HG03432 (cell line): Measurements from ENCODE around the gene WDR53.
"Not testable (repeated sequence)": the region's sequence is repeated elsewhere in the genome, so short reads cannot be mapped to it uniquely, and the experiment has no call there.

Source experiments
- ATAC-seq: cut with Tn5 transposase; IDR thresholded peaks from one replicate; pipeline ENCODE4 v1.9.1; 2021; ENCODE audit warnings: mild to moderate bottlenecking, moderate library complexity; ENCODE audit not compliant: unreplicated experiment

The WDR53 gene

GRCh38 chr3:196559826-196560225, 8.5 kb downstream of the WDR53 start:
- ATAC-seq: no peak

- no peak for ATAC-seq
Measured at GRCh38 chr3:196558476-196558875, 9.9 kb downstream of the WDR53 start.

- no peak for ATAC-seq
Measured at GRCh38 chr3:196557236-196557635, 11.1 kb downstream of the WDR53 start.

- ATAC-seq: no peak
Measured at GRCh38 chr3:196555295-196555694, 13.1 kb downstream of the WDR53 start.

- no peak for ATAC-seq
Measured at GRCh38 chr3:196554205-196554604, 14.1 kb downstream of the WDR53 start.

- no peak for ATAC-seq
Measured at GRCh38 chr3:196553551-196553950, 14.8 kb downstream of the WDR53 start.

GRCh38 chr3:196552253-196552652, 16.1 kb downstream of the WDR53 start:
- no peak for ATAC-seq

- ATAC-seq: not testable (repeated sequence)
Measured at GRCh38 chr3:196550172-196550571, 18.2 kb downstream of the WDR53 start.

GRCh38 chr3:196549312-196549711, 19.0 kb downstream of the WDR53 start:
- not testable (repeated sequence) for ATAC-seq

GRCh38 chr3:196547067-196547466, 21.3 kb downstream of the WDR53 start:
- no peak for ATAC-seq

- no peak for ATAC-seq
Measured at GRCh38 chr3:196546537-196546936, 21.8 kb downstream of the WDR53 start.

- no peak for ATAC-seq
Measured at GRCh38 chr3:196544491-196544992, 23.8 kb downstream of the WDR53 start.

- no peak for ATAC-seq
Measured at GRCh38 chr3:196541684-196542445, 26.5 kb downstream of the WDR53 start.

GRCh38 chr3:196537319-196537984, 30.9 kb downstream of the WDR53 start:
- no peak for ATAC-seq

- no peak for ATAC-seq
Measured at GRCh38 chr3:196533260-196533681, 35.1 kb downstream of the WDR53 start.

- no peak for ATAC-seq
Measured at GRCh38 chr3:196531418-196531817, 36.9 kb downstream of the WDR53 start.

GRCh38 chr3:196528639-196529233, 39.6 kb downstream of the WDR53 start:
- ATAC-seq: peak; percentile 87

- no peak for ATAC-seq
Measured at GRCh38 chr3:196525141-196525540, 43.2 kb downstream of the WDR53 start.

- ATAC-seq: no peak
Measured at GRCh38 chr3:196524527-196524926, 43.8 kb downstream of the WDR53 start.

- ATAC-seq: no peak
Measured at GRCh38 chr3:196523841-196524240, 44.5 kb downstream of the WDR53 start.

GRCh38 chr3:196521291-196521690, 47.1 kb downstream of the WDR53 start:
- ATAC-seq: not testable (repeated sequence)

GRCh38 chr3:196519718-196520082, 48.7 kb downstream of the WDR53 start:
- ATAC-seq: no peak
